ENCODE measurements around the gene SAMD11.

- TF ChIP-seq CTCF (IDR thresholded peaks at IDR 0.05; ENCODE audit: insufficient read depth, low read length) = no peak
- TF ChIP-seq POLR2AphosphoS5 (IDR thresholded peaks at IDR 0.05; ENCODE audit: low read depth) = no peak
- no peak for TF ChIP-seq GABPA (IDR thresholded peaks at IDR 0.05; ENCODE audit: low read depth)
Observed at GRCh38 chr1:911875-912739, 11.6 kb upstream of the SAMD11 start.
